ENCODE data around the gene SPATA7. TPM values are rescaled to one million over a fixed set of nuclear protein-coding genes. Genes with fewer than 3 reads are reported as not detected.

Gene SPATA7
- polyA plus RNA-seq, 1 of the 3 experiments (the other 2 are of a cell fraction) = 3.5 TPM

DNA sequence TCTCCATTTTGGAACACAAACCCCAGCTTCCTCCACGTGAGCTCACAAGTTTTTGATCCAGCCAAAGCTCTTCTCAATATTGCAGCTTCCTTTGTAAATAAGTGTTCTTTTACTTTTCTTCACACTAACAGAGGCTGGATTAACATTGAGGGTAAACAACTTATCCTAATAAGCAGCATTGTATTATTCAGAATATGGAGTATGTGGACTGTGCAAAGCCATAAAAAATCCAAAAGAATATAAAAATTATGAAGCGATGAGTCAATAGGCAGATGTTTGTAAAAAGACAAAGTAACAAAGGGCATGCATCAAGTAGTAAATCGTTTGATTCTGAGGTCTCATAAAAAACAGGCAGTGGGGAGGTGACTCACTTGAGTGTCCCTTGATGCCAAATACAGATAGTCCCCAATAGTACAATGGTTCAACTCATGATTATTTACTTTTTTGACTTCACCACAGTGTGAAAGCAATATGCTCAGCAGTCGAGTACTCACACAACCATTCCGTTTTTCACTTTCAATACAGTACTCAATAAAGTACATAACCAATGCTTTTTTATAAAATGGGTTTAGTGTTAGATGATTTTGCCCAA is 39.3 kb upstream of the SPATA7 start:
- TF ChIP-seq FOXJ3 (CRISPR knock-in tag; IDR thresholded peaks at IDR 0.05) = no peak
- no peak for TF ChIP-seq MEF2A (IDR thresholded peaks at IDR 0.05; ENCODE audit: borderline replicate concordance, low read depth)
- no peak for TF ChIP-seq RFX5 (IDR thresholded peaks at IDR 0.05; ENCODE audit: low read length)
- no peak for TF ChIP-seq TEAD4 (IDR thresholded peaks at IDR 0.05; ENCODE audit: borderline replicate concordance, insufficient read depth)
- TF ChIP-seq JUND (IDR thresholded peaks at IDR 0.05) = no peak
- TF ChIP-seq FOXM1 (IDR thresholded peaks at IDR 0.05; ENCODE audit: low read depth) = no peak
- POLR2A ChIA-PET = no interaction called here
- Histone ChIP-seq H3K36me3 (replicated peaks in 1 of 2; ENCODE audit: control insufficient read depth in 1 of 2, insufficient read depth in 2 of 2, low read length in 1 of 2) (no peaks in the 10 kb centered on the region), H3F3A (replicated peaks; ENCODE audit: insufficient read depth) (no peaks in the 10 kb centered on the region), H3K9ac (no peak overlapping the region), H3K4me1 (ENCODE audit: control insufficient read depth in 1 of 2, insufficient read depth in 2 of 2, low read depth in 1 of 2, low read length in 1 of 2) (no peaks in the 10 kb centered on the region), H3K4me3 (ENCODE audit: low read depth in 2 of 2, low read length in 1 of 2) (no peak overlapping the region), H3K27me3 (ENCODE audit: insufficient read depth) (no peaks in the 10 kb centered on the region), H3K9me2 (no peaks in the 10 kb centered on the region), H3K27ac (ENCODE audit: low read depth in 2 of 2, low read length in 1 of 2) (no peak overlapping the region), H3K79me2 (ENCODE audit: insufficient read depth) (no peaks in the 10 kb centered on the region), H3K9me3 (no peaks in the 10 kb centered on the region), H2AFZ (ENCODE audit: low read depth) (no peak overlapping the region), H4K20me1 (ENCODE audit: insufficient read depth) (no peaks in the 10 kb centered on the region), H3K4me2 (no peak overlapping the region)
- DNase-seq = no peak
- 26% methylated on average over 5 of the region's 5 CpGs for WGBS (ENCODE audit: low lambda C conversion rate)
- CTCF ChIA-PET = no interaction called here

DNA sequence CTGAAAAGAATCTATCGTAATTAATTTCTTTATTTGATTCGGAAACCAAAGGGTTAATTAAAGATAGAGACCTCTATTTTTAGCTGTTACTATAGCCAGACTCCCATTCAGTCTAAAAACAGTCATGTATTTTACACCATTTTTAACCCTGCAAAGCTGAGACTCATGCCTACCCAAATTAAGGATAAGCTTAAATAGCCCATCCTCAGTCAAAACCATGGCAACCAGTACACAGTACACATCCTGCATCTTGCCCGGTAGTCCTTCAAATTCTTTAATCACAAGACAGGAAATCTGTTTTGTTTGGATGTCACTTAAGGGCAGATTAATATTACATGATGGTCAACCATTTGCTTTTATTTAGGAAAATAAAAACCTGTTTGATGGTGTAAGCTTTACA is 36.9 kb upstream of the SPATA7 start:
- Histone ChIP-seq H3K36me3 (replicated peaks in 1 of 2; ENCODE audit: control insufficient read depth in 1 of 2, insufficient read depth in 2 of 2, low read length in 1 of 2) (no peaks in the 10 kb centered on the region), H2AFZ (ENCODE audit: low read depth) (no peak overlapping the region), H3K4me2 (no peak overlapping the region), H3K79me2 (ENCODE audit: insufficient read depth) (no peaks in the 10 kb centered on the region), H3K4me3 (ENCODE audit: low read depth in 2 of 2, low read length in 1 of 2) (no peak overlapping the region), H3F3A (replicated peaks; ENCODE audit: insufficient read depth) (no peaks in the 10 kb centered on the region), H3K9me3 (no peaks in the 10 kb centered on the region), H4K20me1 (ENCODE audit: insufficient read depth) (no peaks in the 10 kb centered on the region), H3K9ac (no peak overlapping the region), H3K27me3 (ENCODE audit: insufficient read depth) (no peaks in the 10 kb centered on the region), H3K9me2 (no peaks in the 10 kb centered on the region), H3K4me1 (ENCODE audit: control insufficient read depth in 1 of 2, insufficient read depth in 2 of 2, low read depth in 1 of 2, low read length in 1 of 2) (no peaks in the 10 kb centered on the region), H3K27ac (ENCODE audit: low read depth in 2 of 2, low read length in 1 of 2) (no peak overlapping the region)
- 51% methylated on average over 3 of the region's 3 CpGs for WGBS (ENCODE audit: low lambda C conversion rate)
- TF ChIP-seq NFIC (IDR thresholded peaks at IDR 0.05; ENCODE audit: borderline replicate concordance) (no peak), GATA2 (CRISPR knock-in tag; IDR thresholded peaks at IDR 0.05) (no peak), GABPA (IDR thresholded peaks at IDR 0.05; ENCODE audit: low read depth) (no peak), RCOR1 (IDR thresholded peaks at IDR 0.05; ENCODE audit: low read length) (no peak), POLR2AphosphoS5 (IDR thresholded peaks at IDR 0.05; ENCODE audit: low read depth, low read length) (no peak)
- TF ChIP-seq, protein P1, sequence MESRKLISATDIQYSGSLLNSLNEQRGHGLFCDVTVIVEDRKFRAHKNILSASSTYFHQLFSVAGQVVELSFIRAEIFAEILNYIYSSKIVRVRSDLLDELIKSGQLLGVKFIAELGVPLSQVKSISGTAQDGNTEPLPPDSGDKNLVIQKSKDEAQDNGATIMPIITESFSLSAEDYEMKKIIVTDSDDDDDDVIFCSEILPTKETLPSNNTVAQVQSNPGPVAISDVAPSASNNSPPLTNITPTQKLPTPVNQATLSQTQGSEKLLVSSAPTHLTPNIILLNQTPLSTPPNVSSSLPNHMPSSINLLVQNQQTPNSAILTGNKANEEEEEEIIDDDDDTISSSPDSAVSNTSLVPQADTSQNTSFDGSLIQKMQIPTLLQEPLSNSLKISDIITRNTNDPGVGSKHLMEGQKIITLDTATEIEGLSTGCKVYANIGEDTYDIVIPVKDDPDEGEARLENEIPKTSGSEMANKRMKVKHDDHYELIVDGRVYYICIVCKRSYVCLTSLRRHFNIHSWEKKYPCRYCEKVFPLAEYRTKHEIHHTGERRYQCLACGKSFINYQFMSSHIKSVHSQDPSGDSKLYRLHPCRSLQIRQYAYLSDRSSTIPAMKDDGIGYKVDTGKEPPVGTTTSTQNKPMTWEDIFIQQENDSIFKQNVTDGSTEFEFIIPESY (IDR thresholded peaks at IDR 0.05; ENCODE audit: borderline replicate concordance, low read depth) = no peak
- CTCF ChIA-PET = interaction anchor here (0.8 kb wide), 1 partner anchor 334 kb away, joined by 5 read pairs; no protein-coding TSS in a partner anchor
- POLR2A ChIA-PET = no interaction called here
- no peak for DNase-seq

Data from SK-N-SH (cell line).